ENCODE data around the gene WDR55.

DNA sequence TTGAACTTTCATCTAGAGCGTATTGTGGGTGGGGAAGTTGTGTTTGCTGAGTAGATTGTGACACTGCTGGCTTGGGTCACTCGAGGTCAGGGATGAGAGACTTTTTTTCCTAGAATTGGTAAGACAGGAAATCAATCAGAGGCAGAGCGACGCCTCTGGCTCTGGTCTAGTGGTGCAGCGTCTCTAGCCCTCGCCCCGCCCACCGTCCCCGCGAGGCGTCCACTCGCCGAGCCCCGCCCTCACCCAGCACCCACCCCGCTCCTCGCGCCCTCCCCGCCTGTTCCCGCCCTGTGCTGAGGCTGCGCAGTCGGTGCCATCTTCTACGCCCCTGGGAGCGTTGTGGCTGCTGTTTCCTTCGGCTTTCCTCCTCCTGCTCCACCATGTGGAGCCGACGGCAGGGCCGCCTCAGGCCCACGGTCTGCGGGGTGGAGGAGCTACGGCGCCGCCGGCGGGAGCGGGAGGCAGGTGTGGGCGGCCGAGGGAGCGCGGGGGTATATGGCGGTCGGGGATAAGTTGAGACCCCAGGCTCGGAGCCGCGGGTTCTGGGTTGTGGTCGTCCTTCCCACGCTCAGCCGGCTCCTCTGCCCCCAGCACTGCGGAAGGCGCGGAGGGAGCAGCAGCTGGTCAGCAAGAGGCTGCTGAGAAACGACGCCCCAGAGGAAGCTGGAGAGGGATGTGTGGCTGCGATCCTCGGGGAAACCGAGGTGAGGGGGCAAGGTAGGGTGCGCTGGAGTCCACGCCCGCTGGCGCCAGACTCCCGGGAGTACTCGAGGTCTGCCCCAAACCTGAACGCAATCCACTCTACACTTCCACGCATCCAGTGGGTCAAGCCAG, 25.3 kb upstream of the WDR55 start, which contains the start of gene TMCO6:
- TF ChIP-seq, protein P1, sequence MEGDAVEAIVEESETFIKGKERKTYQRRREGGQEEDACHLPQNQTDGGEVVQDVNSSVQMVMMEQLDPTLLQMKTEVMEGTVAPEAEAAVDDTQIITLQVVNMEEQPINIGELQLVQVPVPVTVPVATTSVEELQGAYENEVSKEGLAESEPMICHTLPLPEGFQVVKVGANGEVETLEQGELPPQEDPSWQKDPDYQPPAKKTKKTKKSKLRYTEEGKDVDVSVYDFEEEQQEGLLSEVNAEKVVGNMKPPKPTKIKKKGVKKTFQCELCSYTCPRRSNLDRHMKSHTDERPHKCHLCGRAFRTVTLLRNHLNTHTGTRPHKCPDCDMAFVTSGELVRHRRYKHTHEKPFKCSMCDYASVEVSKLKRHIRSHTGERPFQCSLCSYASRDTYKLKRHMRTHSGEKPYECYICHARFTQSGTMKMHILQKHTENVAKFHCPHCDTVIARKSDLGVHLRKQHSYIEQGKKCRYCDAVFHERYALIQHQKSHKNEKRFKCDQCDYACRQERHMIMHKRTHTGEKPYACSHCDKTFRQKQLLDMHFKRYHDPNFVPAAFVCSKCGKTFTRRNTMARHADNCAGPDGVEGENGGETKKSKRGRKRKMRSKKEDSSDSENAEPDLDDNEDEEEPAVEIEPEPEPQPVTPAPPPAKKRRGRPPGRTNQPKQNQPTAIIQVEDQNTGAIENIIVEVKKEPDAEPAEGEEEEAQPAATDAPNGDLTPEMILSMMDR (IDR thresholded peaks at IDR 0.05 in 4 of 5, conservative IDR thresholded peaks at IDR 0.05 in 1 of 5), result peak; percentile 49 to 77 (median 53)
- peak; percentile 57 to 70 for TF ChIP-seq POLR2A (IDR thresholded peaks at IDR 0.05)

Data from gastrocnemius medialis (tissue), 4 donors.